Bronchial epithelial cell (primary cell): ENCODE results near the gene MCAM. TPM values are rescaled to one million over a fixed set of nuclear protein-coding genes. Genes with fewer than 3 reads are reported as not detected.

Experiments
- DNase-seq: peaks from one replicate; pipeline ENCODE4 v3.0.0-alpha.2; 2010; ENCODE audit warnings: low read depth
- FAIRE-seq: peaks from 2 replicates; lab custom pipeline; 2011; peaks lifted over from hg19 to GRCh38; lab: Jason Lieb, UNC
- H3K27me3 ChIP-seq: 2 replicates; pipeline ENCODE4 v1.5.1; 2011; ENCODE audit warnings: low read length; ENCODE audit not compliant: control insufficient read depth, insufficient read depth
- H3K36me3 ChIP-seq: 2 replicates; pipeline ENCODE4 v1.5.1; 2011; ENCODE audit warnings: low read length; ENCODE audit not compliant: control insufficient read depth, insufficient read depth
- H3K4me3 ChIP-seq: 2 replicates; pipeline ENCODE4 v1.5.1; 2011; ENCODE audit warnings: mild to moderate bottlenecking, low read depth, low read length, control low read depth
- total RNA-seq: library from RNA; depleted of rRNA; stranded (reverse); fragments of >200 nt; gene quantifications from 2 replicates; pipeline ENCODE4 v1.2.1, GENCODE V29; 2014
- TF ChIP-seq, protein P1 (sequence below): IDR thresholded peaks from 2 replicates; pipeline ENCODE4 v1.5.1; 2011; ENCODE audit warnings: mild to moderate bottlenecking, moderate library complexity, low read length, control low read depth, inconsistent platforms; ENCODE audit not compliant: insufficient read depth, severe bottlenecking

MCAM gene
- total RNA-seq, 1 donor from 2014 or later: 36.3 TPM

DNA sequence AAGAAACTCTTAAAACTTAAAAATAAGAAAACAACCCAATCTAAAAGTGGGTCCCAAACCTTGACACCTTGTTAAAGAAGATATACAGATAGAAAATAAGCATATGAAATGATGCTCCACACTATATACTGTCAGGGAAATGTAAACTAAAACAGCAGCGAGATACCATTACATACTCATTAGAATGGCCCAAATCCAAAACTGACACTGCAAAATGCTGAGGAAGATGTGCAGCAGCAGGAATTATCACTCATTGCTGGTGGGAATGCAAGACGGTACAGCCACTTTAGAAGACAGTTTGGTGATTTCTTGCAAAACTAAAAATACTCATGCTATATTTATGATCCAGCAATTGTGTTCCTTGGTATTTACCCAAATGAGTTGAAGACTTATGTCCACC, 12.4 kb upstream of the MCAM start:
- Histone ChIP-seq H3K4me3 (no peak overlapping the region), H3K27me3 (no peaks in the 10 kb centered on the region), H3K36me3 (no peaks in the 10 kb centered on the region)
- no peak for DNase-seq
- TF ChIP-seq, protein P1, sequence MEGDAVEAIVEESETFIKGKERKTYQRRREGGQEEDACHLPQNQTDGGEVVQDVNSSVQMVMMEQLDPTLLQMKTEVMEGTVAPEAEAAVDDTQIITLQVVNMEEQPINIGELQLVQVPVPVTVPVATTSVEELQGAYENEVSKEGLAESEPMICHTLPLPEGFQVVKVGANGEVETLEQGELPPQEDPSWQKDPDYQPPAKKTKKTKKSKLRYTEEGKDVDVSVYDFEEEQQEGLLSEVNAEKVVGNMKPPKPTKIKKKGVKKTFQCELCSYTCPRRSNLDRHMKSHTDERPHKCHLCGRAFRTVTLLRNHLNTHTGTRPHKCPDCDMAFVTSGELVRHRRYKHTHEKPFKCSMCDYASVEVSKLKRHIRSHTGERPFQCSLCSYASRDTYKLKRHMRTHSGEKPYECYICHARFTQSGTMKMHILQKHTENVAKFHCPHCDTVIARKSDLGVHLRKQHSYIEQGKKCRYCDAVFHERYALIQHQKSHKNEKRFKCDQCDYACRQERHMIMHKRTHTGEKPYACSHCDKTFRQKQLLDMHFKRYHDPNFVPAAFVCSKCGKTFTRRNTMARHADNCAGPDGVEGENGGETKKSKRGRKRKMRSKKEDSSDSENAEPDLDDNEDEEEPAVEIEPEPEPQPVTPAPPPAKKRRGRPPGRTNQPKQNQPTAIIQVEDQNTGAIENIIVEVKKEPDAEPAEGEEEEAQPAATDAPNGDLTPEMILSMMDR: no peak
- no peak for FAIRE-seq

DNA sequence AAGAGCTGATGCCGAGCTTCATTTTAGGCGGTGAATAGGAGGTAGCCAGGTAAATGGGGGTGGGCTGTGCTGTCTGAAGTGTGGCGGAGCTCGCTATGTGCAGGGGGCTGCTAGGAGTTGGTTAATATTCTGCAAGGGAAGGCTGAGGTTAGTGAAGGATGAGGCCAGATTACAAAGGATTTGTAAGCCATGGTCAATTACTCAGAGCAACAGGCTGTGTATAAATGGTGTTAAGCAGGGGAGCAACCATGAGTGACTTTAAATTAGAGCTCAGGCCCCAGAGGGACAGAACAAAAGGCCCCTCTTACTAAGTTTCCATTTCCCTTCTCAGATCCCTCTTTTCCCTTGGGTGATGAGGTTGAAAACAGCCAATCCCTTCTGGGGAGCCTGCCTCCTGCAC, 7.3 kb upstream of the MCAM start:
- no peak overlapping the region for H3K4me3 ChIP-seq
- FAIRE-seq (no peak), DNase-seq (no peak)
- H3K27me3 ChIP-seq: no peaks in the 10 kb centered on the region
- TF ChIP-seq, protein P1: no peak
- H3K36me3 ChIP-seq: no peaks in the 10 kb centered on the region

DNA sequence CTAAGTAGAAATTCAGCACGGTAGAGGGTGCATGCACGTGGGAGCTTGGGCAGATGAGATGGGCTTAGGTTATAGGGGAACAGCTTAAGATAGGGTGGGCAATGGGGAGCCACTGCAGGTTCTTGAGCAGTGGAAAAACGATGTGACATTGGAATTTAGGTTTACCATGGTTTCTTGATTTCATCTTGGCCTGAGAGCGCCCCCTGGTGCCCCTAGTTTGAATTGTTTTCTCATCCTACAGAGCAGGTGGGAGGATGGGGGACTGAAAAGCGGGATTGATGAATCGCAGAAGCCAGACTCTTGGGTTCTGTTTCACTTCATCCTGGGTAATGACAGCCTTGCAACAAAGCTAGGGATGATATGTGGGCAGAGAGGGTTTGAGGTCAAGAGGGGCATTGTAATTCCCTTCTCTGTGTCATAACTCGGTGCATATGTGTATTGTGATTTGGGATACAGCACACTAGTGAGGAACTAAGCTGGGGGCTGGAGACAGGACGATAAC, 6.7 kb upstream of the MCAM start:
- FAIRE-seq: no peak
- TF ChIP-seq, protein P1: peak; percentile 78
- no peaks in the 10 kb centered on the region for H3K27me3 ChIP-seq
- no peaks in the 10 kb centered on the region for H3K36me3 ChIP-seq
- peak; percentile 53 for DNase-seq
- no peak overlapping the region for H3K4me3 ChIP-seq

DNA sequence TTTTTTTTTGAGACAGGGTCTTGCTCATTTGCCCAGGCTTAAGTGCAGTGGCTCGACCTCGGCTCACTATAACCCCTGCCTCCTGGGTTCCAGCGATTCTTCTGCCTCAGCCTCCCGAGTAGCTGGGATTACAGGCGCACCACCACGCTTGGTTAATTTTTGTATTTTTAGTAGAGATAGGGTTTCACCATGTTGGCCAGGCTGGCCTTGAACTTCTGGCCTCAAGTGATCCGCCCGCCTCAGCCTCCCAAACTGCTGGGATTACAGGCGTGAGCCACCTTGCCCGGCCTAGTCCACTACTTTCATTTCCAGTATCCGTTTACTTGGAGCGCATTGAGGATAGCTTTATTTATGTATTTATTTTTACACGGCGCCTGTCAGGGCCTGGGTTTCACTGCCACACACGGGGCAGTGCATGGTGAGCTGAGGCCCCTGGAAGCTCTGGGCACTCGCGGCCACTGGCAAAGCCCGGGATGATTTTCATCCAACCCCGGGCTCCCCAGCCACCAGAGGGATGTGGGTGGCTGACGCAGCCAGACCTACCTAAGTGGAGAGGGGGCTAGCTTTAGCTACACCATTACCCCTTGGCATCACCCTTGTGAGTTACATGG, 6.1 kb upstream of the MCAM start:
- FAIRE-seq (no peak), DNase-seq (no peak)
- TF ChIP-seq, protein P1: no peak
- Histone ChIP-seq H3K4me3 (no peak overlapping the region), H3K27me3 (no peaks in the 10 kb centered on the region), H3K36me3 (no peaks in the 10 kb centered on the region)

DNA sequence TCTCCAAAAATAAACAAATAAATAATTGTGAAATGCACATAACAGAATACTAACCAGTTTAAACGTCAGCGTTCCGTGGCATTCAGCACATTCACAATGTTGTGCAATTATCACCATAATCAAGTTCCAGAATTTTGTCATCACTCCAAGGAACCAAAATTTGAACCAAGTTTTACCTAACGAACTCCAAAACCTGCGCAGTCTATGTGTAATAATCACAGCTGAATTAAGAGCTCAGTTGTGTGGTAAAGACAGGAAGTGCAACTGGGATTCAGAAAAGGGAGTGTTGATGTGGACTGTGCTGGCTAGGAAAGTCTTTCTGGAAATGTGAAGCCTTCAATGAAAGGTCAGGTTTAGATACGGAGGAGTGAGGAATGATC, 5.4 kb upstream of the MCAM start:
- FAIRE-seq: no peak
- H3K4me3 ChIP-seq: no peak overlapping the region
- TF ChIP-seq, protein P1: no peak

DNA sequence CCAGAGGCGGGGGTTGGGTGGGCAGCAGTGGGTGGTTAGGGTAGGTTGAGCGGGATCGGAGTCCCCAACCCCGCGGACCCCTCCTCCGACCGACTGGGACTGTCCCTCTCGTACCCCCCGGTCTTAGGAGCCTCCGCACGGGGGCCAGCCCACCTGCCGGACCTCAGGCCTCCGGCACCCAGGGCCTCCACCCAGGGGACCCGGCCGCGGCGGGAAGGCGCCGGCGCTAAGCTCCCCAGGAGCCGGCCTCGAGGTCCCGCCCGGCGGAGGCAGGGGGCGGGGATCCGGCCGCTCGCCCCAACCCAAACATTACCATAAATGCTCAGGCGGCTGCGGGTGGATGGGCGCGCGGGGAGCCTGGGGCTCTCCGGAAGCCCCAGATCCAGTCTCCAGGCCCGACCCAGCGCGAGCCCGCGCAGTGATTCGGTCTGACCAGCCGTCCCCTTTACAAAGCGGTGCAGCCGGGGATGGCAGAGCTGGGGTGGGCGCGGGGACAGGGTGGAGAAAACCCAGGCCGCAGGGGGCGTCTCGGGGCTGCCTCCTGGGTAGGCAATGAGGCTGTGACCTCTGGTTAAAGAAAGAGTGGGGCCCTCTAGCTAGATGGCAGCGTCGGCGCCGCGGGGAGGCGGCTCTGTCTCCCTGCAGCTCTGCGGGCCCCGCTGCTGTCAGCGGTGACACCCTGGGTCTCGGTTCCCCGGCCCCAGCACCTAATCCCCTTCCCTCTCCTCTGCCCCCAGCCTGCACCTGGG, 4.0 kb upstream of the MCAM start:
- Histone ChIP-seq H3K27me3 (no peaks in the 10 kb centered on the region), H3K36me3 (no peaks in the 10 kb centered on the region), H3K4me3 (peak overlapping the region; percentile 41)
- TF ChIP-seq, protein P1: no peak
- FAIRE-seq (no peak), DNase-seq (no peak)

More for the DNA sequence above, 5.4 kb upstream of the MCAM start:
- Histone ChIP-seq H3K36me3 (no peaks in the 10 kb centered on the region), H3K27me3 (no peaks in the 10 kb centered on the region)
- DNase-seq: no peak
